B cell (primary cell): ENCODE measurements around the gene HBM. TPM values are rescaled to one million over a fixed set of nuclear protein-coding genes. Genes with fewer than 3 reads are reported as not detected.

Experiments
- ATAC-seq: fragments of 200-7000 bp; cut with Tn5 transposase; one replicate; pipeline ENCODE4 v1.10.0; 2021; ENCODE audit warnings: low read depth, mild to moderate bottlenecking, moderate number of reproducible peaks, moderate library complexity
- CTCF ChIA-PET: fragments of 350-600 bp; sonication (Branson Sonifier 250); formaldehyde crosslinking; loops from one replicate; lab custom pipeline; 2021; ENCODE audit warnings: antibody characterized with exemption, inconsistent platforms; lab: Charles Lee
- POLR2A ChIA-PET: fragments of 350-600 bp; sonication (Branson Sonifier 250); formaldehyde crosslinking; loops from one replicate; lab custom pipeline; 2021; ENCODE audit warnings: antibody characterized with exemption; lab: Charles Lee
- DNase-seq: peaks from one replicate; pipeline ENCODE4 v3.0.0; 2013
- H2AFZ ChIP-seq: 2 replicates; pipeline ENCODE4 v1.6.1; 2012; ENCODE audit warnings: mild to moderate bottlenecking, low read depth, low read length; ENCODE audit not compliant: insufficient read depth, poor library complexity, severe bottlenecking
- H3K27ac ChIP-seq, 2 donors: 1 replicate in 1 of 2; 2 replicates in 1 of 2; pipeline ENCODE4 v1.5.1; 2012 to 2013; ENCODE audit warnings: low read length in 2 of 2, mild to moderate bottlenecking in 2 of 2, moderate library complexity in 1 of 2
- H3K27me3 ChIP-seq, 4 experiments: fragments of 200-600 bp in 1 of 4; sonication (generic) in 1 of 4; replicated peaks in 1 of 4; 1 replicate in 2 of 4; 2 replicates in 2 of 4; pipeline versions ENCODE4 v1.6.1 to v1.7.0; 2013 to 2016; ENCODE audit warnings: low read length in 3 of 4, mild to moderate bottlenecking in 2 of 4, mixed read lengths in 1 of 4, moderate library complexity in 1 of 4; ENCODE audit not compliant: insufficient read depth in 4 of 4, control insufficient read depth in 3 of 4; ENCODE audit errors: control extremely low read depth in 1 of 4
- H3K36me3 ChIP-seq, 2 experiments: replicated peaks in 1 of 2; 1 replicate in 1 of 2; 2 replicates in 1 of 2; pipeline versions ENCODE4 v1.6.1 to v1.7.1; 2013; ENCODE audit warnings: low read length in 1 of 2; ENCODE audit not compliant: insufficient read depth in 2 of 2, control insufficient read depth in 1 of 2; ENCODE audit errors: control extremely low read depth in 1 of 2, extremely low read depth in 1 of 2
- H3K4me1 ChIP-seq, 2 donors: fragments of 200-600 bp in 1 of 2; sonication (generic) in 1 of 2; 1 replicate in 1 of 2; 2 replicates in 1 of 2; pipeline versions ENCODE4 v1.5.1 to v1.6.1; 2013 to 2017; ENCODE audit warnings: low read length in 2 of 2; ENCODE audit not compliant: control insufficient read depth in 2 of 2, insufficient read depth in 2 of 2
- H3K4me2 ChIP-seq: replicated peaks from 2 replicates; pipeline ENCODE3; 2012; ENCODE audit warnings: mild to moderate bottlenecking, low read depth, low read length; ENCODE audit not compliant: poor library complexity, severe bottlenecking
- H3K4me3 ChIP-seq, 5 experiments: fragments of 200-600 bp in 1 of 5; sonication (generic) in 1 of 5; 1 replicate in 3 of 5; 2 replicates in 2 of 5; pipeline versions ENCODE4 v1.5.1 to v1.7.0; 2011 to 2016; ENCODE audit warnings: low read length in 4 of 5, mild to moderate bottlenecking in 4 of 5, low read depth in 2 of 5, control low read depth in 1 of 5, moderate library complexity in 1 of 5; ENCODE audit not compliant: insufficient read depth in 1 of 5; ENCODE audit errors: control extremely low read depth in 1 of 5, extremely low read depth in 1 of 5
- H3K79me2 ChIP-seq: fragments of 200-600 bp; sonication (generic); one replicate; pipeline ENCODE4 v1.6.0; 2016; ENCODE audit warnings: low read length; ENCODE audit not compliant: control insufficient read depth, insufficient read depth
- H3K9ac ChIP-seq: fragments of 200-600 bp; sonication (generic); 2 replicates; pipeline ENCODE4 v1.6.1; 2017; ENCODE audit warnings: mild to moderate bottlenecking, low read length, moderate library complexity
- H3K9me3 ChIP-seq, 3 donors: one replicate each; pipeline versions ENCODE4 v1.6.1 to v1.7.1; 2013; ENCODE audit warnings: low read length in 2 of 3; ENCODE audit not compliant: control insufficient read depth in 2 of 3, insufficient read depth in 1 of 3; ENCODE audit errors: control extremely low read depth in 1 of 3
- H4K20me1 ChIP-seq: 2 replicates; pipeline ENCODE4 v1.6.0; 2012; ENCODE audit warnings: mild to moderate bottlenecking, low read length; ENCODE audit not compliant: insufficient read depth, control insufficient read depth, poor library complexity, severe bottlenecking
- H3K27ac Mint-ChIP-seq: one replicate; pipeline ENCODE4 v1.8.0; 2021; ENCODE audit warnings: mixed read lengths
- H3K27me3 Mint-ChIP-seq: one replicate; pipeline ENCODE4 v1.8.0; 2021; ENCODE audit warnings: mixed read lengths
- H3K4me1 Mint-ChIP-seq: one replicate; pipeline ENCODE4 v1.8.0; 2021; ENCODE audit warnings: mixed read lengths
- H3K4me3 Mint-ChIP-seq: one replicate; pipeline ENCODE4 v1.8.0; 2021; ENCODE audit warnings: mixed read lengths
- H3K9me3 Mint-ChIP-seq: one replicate; pipeline ENCODE4 v1.8.0; 2022; ENCODE audit warnings: mixed read lengths; ENCODE audit not compliant: insufficient read depth
- EZH2 ChIP-seq: IDR thresholded peaks from 2 replicates; pipeline ENCODE4 v1.6.1; 2012; ENCODE audit warnings: borderline replicate concordance, low read depth, mild to moderate bottlenecking, moderate library complexity, low read length; ENCODE audit not compliant: insufficient read depth, poor library complexity, severe bottlenecking
- WGBS: methylation state at CpG from one replicate; pipeline ENCODE4 v1.1.5; 2013; ENCODE audit warnings: missing lambda C conversion rate; ENCODE audit not compliant: insufficient coverage; 5-methylcytosine and 5-hydroxymethylcytosine counted together
- intact Hi-C: fragments of 100-400 bp; cut with micrococcal nuclease; formaldehyde crosslinking; loops from one replicate; pipeline ENCODE4 v1.10.0; 2022
- polyA plus RNA-seq: library from polyadenylated mRNA; depleted of rRNA; stranded (reverse); fragments of >200 nt; gene quantifications from 2 replicates; pipeline ENCODE4 v1.2.3, GENCODE V29; 2012
- total RNA-seq, 2 donors: library from RNA; stranded (reverse); fragments of 120-200 nt in 1 of 2; gene quantifications; 1 replicate in 1 of 2; 2 replicates in 1 of 2; pipeline versions ENCODE4 v1.2.3 to v1.2.4, GENCODE V29; 2013 to 2022
- TF ChIP-seq, protein P1 (sequence below): fragments of 200-600 bp; IDR thresholded peaks from one replicate; pipeline ENCODE4 v1.8.0; 2022; ENCODE audit warnings: antibody characterized with exemption, mild to moderate bottlenecking

HBM gene
- total and polyA plus RNA-seq, 2 donors (not counting 1 experiment from before 2014, with no cell fraction given) = 0.64 TPM; not detected in 1

- intact Hi-C loops = no loop called here
- no peak for ATAC-seq
- TF ChIP-seq, protein P1, sequence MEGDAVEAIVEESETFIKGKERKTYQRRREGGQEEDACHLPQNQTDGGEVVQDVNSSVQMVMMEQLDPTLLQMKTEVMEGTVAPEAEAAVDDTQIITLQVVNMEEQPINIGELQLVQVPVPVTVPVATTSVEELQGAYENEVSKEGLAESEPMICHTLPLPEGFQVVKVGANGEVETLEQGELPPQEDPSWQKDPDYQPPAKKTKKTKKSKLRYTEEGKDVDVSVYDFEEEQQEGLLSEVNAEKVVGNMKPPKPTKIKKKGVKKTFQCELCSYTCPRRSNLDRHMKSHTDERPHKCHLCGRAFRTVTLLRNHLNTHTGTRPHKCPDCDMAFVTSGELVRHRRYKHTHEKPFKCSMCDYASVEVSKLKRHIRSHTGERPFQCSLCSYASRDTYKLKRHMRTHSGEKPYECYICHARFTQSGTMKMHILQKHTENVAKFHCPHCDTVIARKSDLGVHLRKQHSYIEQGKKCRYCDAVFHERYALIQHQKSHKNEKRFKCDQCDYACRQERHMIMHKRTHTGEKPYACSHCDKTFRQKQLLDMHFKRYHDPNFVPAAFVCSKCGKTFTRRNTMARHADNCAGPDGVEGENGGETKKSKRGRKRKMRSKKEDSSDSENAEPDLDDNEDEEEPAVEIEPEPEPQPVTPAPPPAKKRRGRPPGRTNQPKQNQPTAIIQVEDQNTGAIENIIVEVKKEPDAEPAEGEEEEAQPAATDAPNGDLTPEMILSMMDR = no peak
- no peak for TF ChIP-seq EZH2
- no peak overlapping the region for H3K4me3 ChIP-seq
- POLR2A ChIA-PET = no interaction called here
- H3K4me3 Mint-ChIP-seq = no peak overlapping the region
- no peaks in the 10 kb centered on the region for H3K36me3 ChIP-seq
- no peaks in the 10 kb centered on the region for H4K20me1 ChIP-seq
- no peak overlapping the region for H3K27ac ChIP-seq
- H3K4me1 Mint-ChIP-seq = peaks cover 4% of the 10 kb centered on the region
- no peaks in the 10 kb centered on the region for H3K4me1 ChIP-seq
- peaks cover 0 to 7% (median 0%) of the 10 kb centered on the region in 4 experiments for H3K27me3 ChIP-seq
- no peak for DNase-seq
- no peak overlapping the region for H3K9ac ChIP-seq
- H3K4me2 ChIP-seq = no peak overlapping the region
- 92% methylated on average over 6 of the region's 6 CpGs for WGBS
- H3K27ac Mint-ChIP-seq = no peak overlapping the region
- H3K9me3 ChIP-seq = peaks cover 0 to 7% (median 0%) of the 10 kb centered on the region in 3 donors
- H3K79me2 ChIP-seq = peaks cover 2% of the 10 kb centered on the region
- H3K27me3 Mint-ChIP-seq = peaks cover 22% of the 10 kb centered on the region
- H3K9me3 Mint-ChIP-seq = no peaks in the 10 kb centered on the region
- H2AFZ ChIP-seq = no peak overlapping the region
- CTCF ChIA-PET = no interaction called here
These were observed 22.7 kb upstream of the HBM start for GRCh38 chr16:143047-143446.

GRCh38 chr16:143456-143855, 22.3 kb upstream of the HBM start:
- ChIA-PET POLR2A (no interaction called here), CTCF (no interaction called here)
- H3K27ac ChIP-seq = no peak overlapping the region
- WGBS = 72% methylated on average over 6 of the region's 6 CpGs
- no peak for DNase-seq
- no peak overlapping the region for H3K4me3 Mint-ChIP-seq
- no peaks in the 10 kb centered on the region for H3K36me3 ChIP-seq
- no peaks in the 10 kb centered on the region for H3K4me1 ChIP-seq
- H3K9ac ChIP-seq = no peak overlapping the region
- H3K27me3 Mint-ChIP-seq = peaks cover 24% of the 10 kb centered on the region
- peaks cover 3% of the 10 kb centered on the region for H3K4me1 Mint-ChIP-seq
- H3K79me2 ChIP-seq = no peaks in the 10 kb centered on the region
- no peak overlapping the region for H2AFZ ChIP-seq
- H3K27me3 ChIP-seq = peaks cover 0 to 9% (median 0%) of the 10 kb centered on the region in 4 experiments
- no peaks in the 10 kb centered on the region for H3K9me3 Mint-ChIP-seq
- no peak for ATAC-seq
- TF ChIP-seq, protein P1 = no peak
- no peak for TF ChIP-seq EZH2
- intact Hi-C loops = no loop called here
- no peak overlapping the region for H3K4me2 ChIP-seq
- no peak overlapping the region for H3K4me3 ChIP-seq
- no peaks in the 10 kb centered on the region for H4K20me1 ChIP-seq
- H3K27ac Mint-ChIP-seq = no peak overlapping the region
- H3K9me3 ChIP-seq = peaks cover 0 to 7% (median 0%) of the 10 kb centered on the region in 3 donors
